Vagina (tissue), 2 donors: ENCODE data around the gene PLK3. TPM values are rescaled to one million over a fixed set of nuclear protein-coding genes. Genes with fewer than 3 reads are reported as not detected.

ENCODE experiments used
- DNase-seq, 2 donors: peaks; one replicate each; pipeline ENCODE4 v3.0.0-alpha.2; 2017; ENCODE audit errors: extremely low spot score in 2 of 2
- H3K27ac ChIP-seq: fragments of 200-600 bp; sonication (generic); one replicate; pipeline ENCODE4 v1.5.1; 2019
- H3K27me3 ChIP-seq: fragments of 200-600 bp; sonication (generic); one replicate; pipeline ENCODE4 v1.5.1; 2019
- H3K36me3 ChIP-seq, 2 donors: fragments of 200-600 bp; sonication (generic); one replicate each; pipeline ENCODE4 v1.5.1; 2017 to 2019
- H3K4me1 ChIP-seq: fragments of 200-600 bp; sonication (generic); one replicate; pipeline ENCODE4 v1.5.1; 2019
- H3K4me3 ChIP-seq, 2 donors: fragments of 200-600 bp; sonication (generic); 1 replicate in 1 of 2; 2 replicates in 1 of 2; pipeline ENCODE4 v1.5.1; 2016 to 2019
- H3K9me3 ChIP-seq: fragments of 200-600 bp; sonication (generic); one replicate; pipeline ENCODE4 v1.5.1; 2019
- CTCF ChIP-seq, 3 experiments: fragments of 450-650 bp in 2 of 3; fragments of 200-600 bp in 1 of 3; sonication (generic) in 1 of 3; IDR thresholded peaks; one replicate each; pipeline ENCODE4 v1.5.1; 2017 to 2019; ENCODE audit warnings: antibody characterized with exemption in 3 of 3, mild to moderate bottlenecking in 2 of 3, moderate library complexity in 2 of 3
- POLR2A ChIP-seq, 2 donors: fragments of 450-650 bp; IDR thresholded peaks; one replicate each; pipeline ENCODE4 v1.6.1; 2017; ENCODE audit warnings: antibody characterized with exemption in 2 of 2, mild to moderate bottlenecking in 2 of 2, moderate library complexity in 2 of 2
- POLR2AphosphoS5 ChIP-seq, 2 donors: sonication (generic); formaldehyde crosslinking; IDR thresholded peaks; one replicate each; pipeline ENCODE4 v1.9.0; 2017; ENCODE audit warnings: antibody characterized with exemption in 2 of 2, mild to moderate bottlenecking in 2 of 2, low read depth in 1 of 2; ENCODE audit not compliant: insufficient read depth in 1 of 2
- intact Hi-C: fragments of 100-400 bp; cut with DNase I; formaldehyde crosslinking; loops from one replicate; pipeline ENCODE4 v1.15.1; 2023
- total RNA-seq: library from RNA; depleted of rRNA; stranded (reverse); fragments of >200 nt; gene quantifications from one replicate; pipeline ENCODE4 v1.2.3, GENCODE V29; 2016

Gene PLK3
- total RNA-seq, 1 donor from 2014 or later: 77.6 TPM

GRCh38 chr1:44830900-44831304 is 30.7 kb downstream of the PLK3 start:
- DNase-seq: no peak
- Histone ChIP-seq H3K4me1 (peaks cover 15% of the 10 kb centered on the region), H3K9me3 (no peaks in the 10 kb centered on the region), H3K27ac (no peak overlapping the region), H3K27me3 (no peaks in the 10 kb centered on the region), H3K4me3 (no peak overlapping the region), H3K36me3 (no peaks in the 10 kb centered on the region)
- TF ChIP-seq CTCF (IDR thresholded peaks at IDR 0.05): no peak
- intact Hi-C loops: loop anchor here (10.0 kb wide), 1 partner anchor 174 kb away; no protein-coding TSS in a partner anchor

GRCh38 chr1:44831516-44831915 is 31.3 kb downstream of the PLK3 start:
- intact Hi-C loops: loop anchor here (10.0 kb wide), 1 partner anchor 173 kb away; no protein-coding TSS in a partner anchor
- Histone ChIP-seq H3K36me3 (no peaks in the 10 kb centered on the region), H3K4me1 (peaks cover 9% of the 10 kb centered on the region), H3K4me3 (no peak overlapping the region), H3K27ac (no peak overlapping the region), H3K9me3 (no peaks in the 10 kb centered on the region), H3K27me3 (no peaks in the 10 kb centered on the region)
- DNase-seq: no peak
- no peak for TF ChIP-seq POLR2A (IDR thresholded peaks at IDR 0.05)
- no peak for TF ChIP-seq CTCF (IDR thresholded peaks at IDR 0.05)
- no peak for TF ChIP-seq POLR2AphosphoS5 (IDR thresholded peaks at IDR 0.05; ENCODE audit: insufficient read depth in 1 of 2, low read depth in 1 of 2)

- no peak for DNase-seq
- intact Hi-C loops: loop anchor here (10.0 kb wide), 1 partner anchor 173 kb away; no protein-coding TSS in a partner anchor
- Histone ChIP-seq H3K36me3 (no peaks in the 10 kb centered on the region), H3K4me3 (no peak overlapping the region), H3K27me3 (no peaks in the 10 kb centered on the region), H3K27ac (no peak overlapping the region), H3K4me1 (peaks cover 2% of the 10 kb centered on the region), H3K9me3 (no peaks in the 10 kb centered on the region)
- TF ChIP-seq POLR2AphosphoS5 (IDR thresholded peaks at IDR 0.05; ENCODE audit: insufficient read depth in 1 of 2, low read depth in 1 of 2) (no peak), CTCF (IDR thresholded peaks at IDR 0.05) (no peak), POLR2A (IDR thresholded peaks at IDR 0.05) (no peak)
These were observed 32.0 kb downstream of the PLK3 start for GRCh38 chr1:44832056-44832705.

- H3K27me3 ChIP-seq: no peaks in the 10 kb centered on the region
- no peaks in the 10 kb centered on the region for H3K9me3 ChIP-seq
- intact Hi-C loops: loop anchor here (10.0 kb wide), 1 partner anchor 170 kb away; no protein-coding TSS in a partner anchor
- no peaks in the 10 kb centered on the region for H3K36me3 ChIP-seq
- H3K27ac ChIP-seq: no peak overlapping the region
- DNase-seq: no peak
- H3K4me1 ChIP-seq: no peaks in the 10 kb centered on the region
- no peak for TF ChIP-seq POLR2A (IDR thresholded peaks at IDR 0.05)
- TF ChIP-seq POLR2AphosphoS5 (IDR thresholded peaks at IDR 0.05; ENCODE audit: insufficient read depth in 1 of 2, low read depth in 1 of 2): no peak
- TF ChIP-seq CTCF (IDR thresholded peaks at IDR 0.05): no peak
- H3K4me3 ChIP-seq: no peak overlapping the region
These were observed 34.2 kb downstream of the PLK3 start for GRCh38 chr1:44834328-44834727.
